ENCODE results near the gene BOD1.
A peak's percentile ranks its signal among the peaks of the same experiment; 100 is the strongest.

The BOD1 gene

DNA sequence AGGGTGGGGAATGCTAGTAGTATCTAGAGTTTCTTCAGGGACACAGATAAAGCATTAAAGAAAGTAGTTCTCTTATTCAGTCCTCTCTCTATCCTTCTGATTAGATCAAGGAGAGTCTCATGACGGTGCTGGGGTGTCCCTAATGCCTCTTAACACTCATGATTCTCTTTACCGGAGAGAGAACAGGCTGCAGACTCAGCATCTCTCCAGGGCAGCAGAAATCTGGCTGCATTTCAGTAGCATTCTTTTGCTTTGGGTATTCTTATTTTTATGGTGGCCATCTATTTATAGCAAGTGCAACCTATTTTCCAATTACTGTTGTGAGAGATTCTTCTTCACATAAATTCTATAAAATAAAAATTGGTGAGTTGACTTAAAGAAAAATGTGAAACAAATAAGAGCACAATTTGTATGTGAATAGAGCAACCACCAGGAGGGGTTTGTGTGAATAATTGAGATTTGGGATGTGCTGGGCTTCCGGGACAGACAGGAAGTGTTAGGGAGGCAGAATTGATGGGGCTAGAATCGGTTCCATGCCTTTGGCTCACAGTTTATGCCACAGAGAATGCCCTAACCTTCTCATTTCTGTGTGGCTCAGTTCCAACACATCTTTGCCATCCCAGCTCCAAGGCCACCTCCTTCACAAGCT lies 23.8 kb upstream of the BOD1 start:
- no peak for DNase-seq (ENCODE audit: low read depth in 2 of 2)

DNA sequence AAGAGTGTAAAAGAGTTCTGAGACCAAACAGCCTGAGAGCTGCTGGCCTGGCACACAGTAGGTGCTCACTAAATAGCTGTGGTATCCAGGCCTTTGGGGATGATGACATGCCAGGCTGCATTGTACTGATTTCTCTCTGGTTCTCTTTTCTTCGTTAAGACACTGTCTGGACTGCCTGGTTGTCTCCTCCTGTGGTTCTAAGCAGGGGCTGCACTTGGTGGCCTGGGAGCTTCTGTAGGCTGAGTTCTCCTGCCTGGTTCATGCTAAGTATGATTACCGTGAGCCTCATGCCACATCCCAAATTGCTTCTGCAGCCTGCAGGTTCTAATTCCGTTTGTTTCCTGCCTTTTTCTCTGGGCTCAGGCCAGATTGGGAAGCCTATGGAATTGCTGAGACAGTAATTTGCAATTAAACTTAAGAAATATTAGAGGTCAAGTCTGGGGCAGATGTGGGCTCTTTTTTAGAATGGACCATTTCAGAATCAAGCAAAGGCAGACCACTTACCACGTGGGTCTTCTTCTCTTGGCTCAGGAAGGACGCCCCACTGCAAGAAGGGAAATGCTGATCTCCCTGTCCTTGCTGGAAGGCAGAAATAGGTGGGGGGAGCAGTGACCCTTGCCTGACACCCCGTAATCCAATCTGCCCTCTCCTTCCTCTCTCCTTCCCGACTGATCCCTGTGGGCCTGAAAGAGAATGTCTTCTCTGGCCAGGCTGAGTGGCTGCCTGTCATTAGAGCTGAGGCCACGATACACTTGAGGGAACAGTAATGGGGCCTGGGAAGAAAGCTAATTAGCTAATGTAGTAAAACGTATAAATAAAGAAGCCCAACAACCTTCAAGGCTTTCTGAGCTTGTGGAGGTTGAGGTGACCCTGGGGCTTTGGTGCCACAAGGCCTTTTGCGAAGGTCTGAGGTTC lies 21.9 kb upstream of the BOD1 start:
- DNase-seq (ENCODE audit: low read depth in 2 of 2): no peak

GRCh38 chr5:173637340-173637739 lies 20.9 kb upstream of the BOD1 start:
- DNase-seq (ENCODE audit: low read depth in 2 of 2): no peak

DNA sequence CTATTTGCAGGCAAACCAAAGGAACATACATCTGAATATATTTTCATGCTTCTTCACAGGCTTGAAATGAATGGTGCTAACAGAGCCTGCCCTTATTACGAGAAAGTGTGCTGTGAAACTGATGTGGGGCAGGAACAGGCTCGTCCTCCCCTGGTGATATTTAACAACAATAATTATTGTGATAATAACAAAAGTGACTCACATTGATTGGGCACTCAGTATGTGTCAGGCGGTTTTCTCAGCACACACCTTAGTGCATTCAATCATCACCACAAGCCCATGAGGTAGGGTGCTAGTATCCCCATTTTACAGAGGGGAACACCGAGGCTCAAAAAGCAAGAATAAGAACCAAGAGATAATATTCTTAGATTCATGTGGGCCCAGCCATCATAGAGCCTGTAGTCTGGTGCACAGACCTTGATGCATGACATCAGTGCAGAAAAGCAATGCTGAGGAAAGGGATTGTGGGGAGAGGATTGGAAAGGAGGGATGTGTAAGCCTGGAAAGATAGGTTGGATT lies 18.1 kb upstream of the BOD1 start:
- no peak for DNase-seq (ENCODE audit: low read depth in 2 of 2)

- no peak for DNase-seq (ENCODE audit: low read depth in 2 of 2)
Observed at GRCh38 chr5:173633304-173633703, 16.9 kb upstream of the BOD1 start.

- no peak for DNase-seq (ENCODE audit: low read depth in 2 of 2)
Observed at GRCh38 chr5:173631478-173631877, 15.0 kb upstream of the BOD1 start.

GRCh38 chr5:173630724-173631365 lies 14.4 kb upstream of the BOD1 start:
- no peak for DNase-seq (ENCODE audit: low read depth in 2 of 2)

GRCh38 chr5:173629628-173630027 lies 13.2 kb upstream of the BOD1 start:
- DNase-seq (ENCODE audit: low read depth in 2 of 2): no peak

DNA sequence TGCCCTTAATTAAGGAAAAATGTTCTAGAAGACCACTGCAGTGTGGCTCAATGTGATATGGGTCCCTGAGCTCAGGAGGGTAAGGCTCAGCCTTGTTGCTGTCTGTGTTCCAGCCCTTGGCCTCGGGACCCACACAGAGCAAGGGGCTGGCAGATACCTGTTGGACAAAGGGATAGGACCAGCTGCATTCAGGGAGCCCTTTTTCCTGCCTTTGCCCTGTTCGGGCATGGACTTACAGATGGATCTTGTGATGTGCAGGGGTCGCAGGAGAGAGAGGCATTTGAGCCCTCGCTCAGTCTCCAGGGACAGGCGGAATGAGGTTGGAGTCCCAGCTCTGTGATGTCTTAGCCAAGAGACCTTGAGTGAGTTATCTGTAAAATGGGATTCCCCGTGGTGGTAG lies 12.1 kb upstream of the BOD1 start:
- DNase-seq (ENCODE audit: low read depth in 2 of 2): no peak

GRCh38 chr5:173627860-173628392 lies 11.5 kb upstream of the BOD1 start:
- DNase-seq (ENCODE audit: low read depth in 2 of 2): no peak

DNA sequence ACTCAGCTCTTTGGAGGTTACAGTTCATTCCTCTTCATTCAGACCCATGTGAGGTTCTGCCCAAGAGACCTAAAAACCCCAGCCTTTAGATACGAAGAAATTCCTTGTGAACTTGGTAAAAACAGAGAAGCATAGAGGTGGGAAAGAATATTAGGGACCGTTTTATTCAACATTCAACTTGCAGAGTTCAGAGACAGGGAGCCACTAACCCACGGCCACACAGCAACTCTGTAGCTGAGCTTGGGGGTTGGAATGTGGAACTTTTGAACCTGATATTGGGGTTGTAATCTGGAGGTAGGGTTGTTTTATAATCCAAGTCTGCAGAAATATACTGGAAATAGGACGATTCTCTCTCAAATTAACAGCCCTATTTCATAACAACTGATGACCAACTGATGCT lies 10.8 kb upstream of the BOD1 start:
- DNase-seq (ENCODE audit: low read depth in 2 of 2): no peak

DNA sequence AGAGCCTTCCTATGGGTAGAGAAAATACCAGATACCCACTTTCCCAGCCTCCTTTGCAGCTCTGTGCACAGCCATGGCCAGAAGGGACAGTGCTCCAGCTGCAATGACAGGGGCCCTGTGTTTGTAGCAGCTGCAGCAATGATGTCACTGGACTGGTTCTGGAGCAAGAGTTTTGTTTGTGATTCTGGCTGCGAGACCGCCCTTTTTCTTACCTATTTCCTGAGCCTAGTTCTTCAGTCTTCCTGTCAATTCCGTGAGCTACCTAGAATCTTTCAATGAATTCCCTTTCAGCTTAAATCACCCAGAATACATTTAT lies 10.0 kb upstream of the BOD1 start:
- no peak for DNase-seq (ENCODE audit: low read depth in 2 of 2)

GRCh38 chr5:173625673-173626504 lies 9.4 kb upstream of the BOD1 start:
- no peak for DNase-seq (ENCODE audit: low read depth in 2 of 2)

- DNase-seq (ENCODE audit: low read depth in 2 of 2): no peak
Observed at GRCh38 chr5:173625261-173625660, 8.8 kb upstream of the BOD1 start.

DNA sequence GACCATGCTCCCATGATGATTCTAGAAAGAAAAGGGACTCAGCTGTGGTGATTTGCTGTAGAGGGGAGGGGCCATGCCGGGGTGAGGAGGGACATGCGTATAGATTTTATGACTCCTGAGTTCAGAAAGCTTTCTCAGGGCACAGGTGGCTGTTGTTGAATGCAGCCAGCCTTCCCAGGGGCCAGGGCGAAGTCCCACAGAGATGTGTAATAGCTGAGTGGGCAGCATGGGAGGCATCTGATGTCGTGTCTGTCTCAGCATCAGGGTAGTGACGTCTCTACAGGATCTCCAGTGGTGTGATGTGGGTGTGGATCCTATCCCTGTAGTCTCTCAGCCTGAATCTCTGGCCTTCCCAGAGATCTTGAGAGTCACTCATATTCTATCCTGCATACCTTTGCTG lies 7.8 kb upstream of the BOD1 start:
- DNase-seq (ENCODE audit: low read depth in 2 of 2): no peak

DNA sequence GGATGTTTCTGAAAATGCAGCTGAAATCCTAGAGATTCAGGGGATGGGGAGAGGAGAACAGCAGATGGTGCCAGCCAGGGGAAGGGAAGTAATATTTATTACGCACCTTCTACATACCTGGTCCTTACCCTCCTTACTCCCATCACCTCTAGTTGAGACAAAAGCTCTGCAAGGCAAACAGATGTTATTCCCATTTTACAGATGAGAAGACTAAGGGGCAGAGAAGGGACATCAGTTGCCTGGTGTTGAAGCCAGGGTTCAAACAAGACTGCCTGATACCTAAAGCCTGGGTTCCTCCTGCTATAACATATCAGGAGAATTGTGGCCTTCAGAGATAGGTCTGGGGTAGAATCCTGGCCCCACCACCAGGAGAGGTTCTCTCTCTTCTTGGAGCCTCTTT lies 7.3 kb upstream of the BOD1 start:
- no peak for DNase-seq (ENCODE audit: low read depth in 2 of 2)

DNA sequence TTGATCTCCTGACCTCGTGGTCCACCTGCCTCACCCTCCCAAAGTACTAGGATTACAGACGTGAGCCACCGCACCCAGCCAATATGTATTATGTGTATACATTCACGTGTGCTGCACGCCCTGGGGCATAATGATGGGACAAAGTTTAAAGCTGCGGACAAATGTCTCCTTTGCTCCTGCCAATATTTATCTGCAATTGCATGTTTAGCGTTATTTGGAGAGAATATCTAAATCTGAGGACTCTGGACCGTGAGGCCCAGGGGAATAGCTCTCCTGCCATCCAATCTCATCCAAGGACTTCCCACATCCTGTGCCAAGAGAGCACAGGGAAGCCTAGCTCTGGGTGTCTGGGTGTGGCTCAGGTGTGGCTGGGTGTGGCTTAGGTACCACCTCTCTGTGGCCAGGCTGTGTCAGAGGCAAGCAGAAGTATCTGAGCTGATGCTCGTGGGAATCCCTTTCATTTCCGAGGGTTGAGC lies 6.9 kb upstream of the BOD1 start:
- DNase-seq (ENCODE audit: low read depth in 2 of 2): no peak

DNA sequence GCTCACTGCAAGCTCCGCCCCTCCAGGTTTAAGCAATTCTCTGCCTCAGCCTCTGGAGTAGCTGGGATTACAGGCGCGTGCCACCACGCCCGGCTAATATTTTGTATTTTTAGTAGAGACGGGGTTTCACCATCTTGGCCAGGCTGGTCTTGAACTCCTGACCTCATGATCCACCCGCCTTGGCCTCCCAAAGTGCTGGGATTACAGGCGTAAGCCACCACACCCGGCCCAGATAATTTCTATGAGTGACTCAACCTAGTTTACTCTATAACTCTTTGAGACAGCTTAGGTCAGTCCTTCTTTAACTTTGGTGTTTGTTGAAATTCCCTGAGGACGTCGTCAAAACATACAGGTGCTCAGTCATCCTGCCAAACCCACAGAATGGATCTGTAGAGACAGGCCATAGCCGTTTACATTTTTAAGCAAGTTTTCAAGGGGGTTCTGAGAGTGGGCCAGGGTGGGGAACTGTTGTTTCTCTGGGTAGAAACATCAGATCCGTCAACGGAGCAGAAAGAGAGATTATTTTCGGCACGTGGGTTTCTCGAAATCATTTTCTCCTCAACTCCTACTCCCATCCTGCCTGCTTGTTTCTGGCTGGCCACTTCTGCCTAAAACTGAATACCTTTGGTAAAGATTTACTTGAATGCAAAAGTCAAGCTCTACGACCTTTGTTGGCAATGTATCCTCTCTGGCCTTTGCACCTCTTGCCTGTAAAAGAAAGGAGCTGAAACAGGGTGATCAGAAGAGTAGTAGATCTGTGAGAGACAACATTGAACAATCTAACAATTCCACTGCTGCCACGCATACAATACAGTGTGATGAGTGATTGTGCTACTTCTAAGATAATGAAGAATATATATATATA lies 6.0 kb upstream of the BOD1 start:
- DNase-seq (ENCODE audit: low read depth in 2 of 2): no peak

DNA sequence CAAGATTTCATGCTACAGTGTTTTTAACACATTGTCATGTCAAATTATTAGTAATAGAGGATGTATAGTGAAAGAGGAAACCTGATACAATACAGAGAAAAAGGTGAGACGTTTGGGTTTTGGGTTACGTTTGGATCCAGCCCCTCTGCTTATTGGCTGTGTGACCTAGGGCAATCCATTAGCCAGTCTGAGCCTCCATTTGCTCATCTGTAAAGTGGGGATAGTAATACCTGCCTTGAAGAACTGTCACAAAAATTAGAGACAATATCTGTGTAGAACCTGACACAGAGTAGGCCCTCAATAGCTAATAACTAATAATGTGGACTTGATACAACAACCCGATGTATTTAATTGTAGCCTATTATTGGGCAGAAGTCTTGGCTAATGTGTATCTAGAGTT lies 4.3 kb upstream of the BOD1 start:
- DNase-seq (ENCODE audit: low read depth in 2 of 2): no peak

- peak in 1 of 2 donors; percentile 7 for DNase-seq (ENCODE audit: low read depth in 2 of 2)
Observed at GRCh38 chr5:173618927-173619519, 2.6 kb upstream of the BOD1 start.
